Measurements from ENCODE around the gene MTUS2.

MTUS2 gene

GRCh38 chr13:29103065-29103800, 283.1 kb downstream of the MTUS2 start:
- in situ Hi-C loops (cut with MboI; ENCODE audit: low sequenced_read_pairs), result no loop called here

- in situ Hi-C loops (cut with MboI; ENCODE audit: low sequenced_read_pairs), result no loop called here
These were observed 284.3 kb downstream of the MTUS2 start for GRCh38 chr13:29104461-29104860.

- in situ Hi-C loops (cut with MboI; ENCODE audit: low sequenced_read_pairs), result no loop called here
These were observed 285.6 kb downstream of the MTUS2 start for GRCh38 chr13:29105779-29106178.

- in situ Hi-C loops (cut with MboI; ENCODE audit: low sequenced_read_pairs), result no loop called here
These were observed 286.5 kb downstream of the MTUS2 start for GRCh38 chr13:29106651-29107050.

- in situ Hi-C loops (cut with MboI; ENCODE audit: low sequenced_read_pairs), result no loop called here
These were observed 288.1 kb downstream of the MTUS2 start for GRCh38 chr13:29108068-29108786.

GRCh38 chr13:29109987-29110386, 289.8 kb downstream of the MTUS2 start:
- in situ Hi-C loops (cut with MboI; ENCODE audit: low sequenced_read_pairs), result no loop called here

GRCh38 chr13:29111446-29111845, 291.3 kb downstream of the MTUS2 start:
- in situ Hi-C loops (cut with MboI; ENCODE audit: low sequenced_read_pairs), result no loop called here

- in situ Hi-C loops (cut with MboI; ENCODE audit: low sequenced_read_pairs), result no loop called here
These were observed 295.7 kb downstream of the MTUS2 start for GRCh38 chr13:29115842-29116241.

- in situ Hi-C loops (cut with MboI; ENCODE audit: low sequenced_read_pairs), result no loop called here
These were observed 297.5 kb downstream of the MTUS2 start for GRCh38 chr13:29117663-29118062.

- in situ Hi-C loops (cut with MboI; ENCODE audit: low sequenced_read_pairs), result no loop called here
These were observed 298.3 kb downstream of the MTUS2 start for GRCh38 chr13:29118471-29118870.

- in situ Hi-C loops (cut with MboI; ENCODE audit: low sequenced_read_pairs), result no loop called here
These were observed 305.2 kb downstream of the MTUS2 start for GRCh38 chr13:29125191-29125933.

GRCh38 chr13:29125934-29126424, 305.8 kb downstream of the MTUS2 start:
- in situ Hi-C loops (cut with MboI; ENCODE audit: low sequenced_read_pairs), result no loop called here

GRCh38 chr13:29129616-29130015, 309.5 kb downstream of the MTUS2 start:
- in situ Hi-C loops (cut with MboI; ENCODE audit: low sequenced_read_pairs), result no loop called here

GRCh38 chr13:29131159-29131558, 311.0 kb downstream of the MTUS2 start:
- in situ Hi-C loops (cut with MboI; ENCODE audit: low sequenced_read_pairs), result no loop called here

- in situ Hi-C loops (cut with MboI; ENCODE audit: low sequenced_read_pairs), result no loop called here
These were observed 311.9 kb downstream of the MTUS2 start for GRCh38 chr13:29131881-29132668.

GRCh38 chr13:29136341-29136740, 316.2 kb downstream of the MTUS2 start:
- in situ Hi-C loops (cut with MboI; ENCODE audit: low sequenced_read_pairs), result no loop called here

GRCh38 chr13:29137016-29137415, 316.9 kb downstream of the MTUS2 start:
- in situ Hi-C loops (cut with MboI; ENCODE audit: low sequenced_read_pairs), result no loop called here

- in situ Hi-C loops (cut with MboI; ENCODE audit: low sequenced_read_pairs), result no loop called here
These were observed 317.9 kb downstream of the MTUS2 start for GRCh38 chr13:29137995-29138394.

GRCh38 chr13:29140277-29140676, 320.1 kb downstream of the MTUS2 start:
- in situ Hi-C loops (cut with MboI; ENCODE audit: low sequenced_read_pairs), result no loop called here

- in situ Hi-C loops (cut with MboI; ENCODE audit: low sequenced_read_pairs), result no loop called here
These were observed 323.7 kb downstream of the MTUS2 start for GRCh38 chr13:29143847-29144246.

- in situ Hi-C loops (cut with MboI; ENCODE audit: low sequenced_read_pairs), result no loop called here
These were observed 334.3 kb downstream of the MTUS2 start for GRCh38 chr13:29154390-29154789.

Measured in hTERT RPE-1 (cell line).